HepG2 (cell line): ENCODE results near the gene SLC25A23. TPM values are rescaled to one million over a fixed set of nuclear protein-coding genes. Genes with fewer than 3 reads are reported as not detected.

Experiments used
- ATAC-seq: fragments of 200-7000 bp; cut with Tn5 transposase; 3 replicates; pipeline ENCODE4 v1.9.1; 2020; ENCODE audit warnings: mild to moderate bottlenecking, moderate library complexity
- BruUV-seq: library from RNA; stranded (reverse); fragments of 400-500 nt; replicated peaks from 2 replicates; lab custom pipeline; 2021; lab: Mats Ljungman, UMichigan
- CTCF ChIA-PET: fragments of 300-600 bp; formaldehyde crosslinking; extraction: SDS; loops from one replicate; lab custom pipeline; 2021; ENCODE audit warnings: low total read pairs, inconsistent platforms, low intra/inter-chr PET ratio; lab: Yijun Ruan, JAX
- POLR2A ChIA-PET: fragments of 350-600 bp; sonication (Branson Sonifier 250); formaldehyde crosslinking; loops from one replicate; lab custom pipeline; 2020; ENCODE audit warnings: antibody characterized with exemption, inconsistent platforms; lab: Yijun Ruan, JAX
- DNase-seq: peaks from one replicate; pipeline ENCODE4 v3.0.0-alpha.2; 2015; ENCODE audit warnings: low spot score
- FAIRE-seq: peaks from 3 replicates; lab custom pipeline; 2011; peaks lifted over from hg19 to GRCh38; lab: Jason Lieb, UNC
- H2AFZ ChIP-seq: one replicate; pipeline ENCODE4 v1.6.1; 2011; ENCODE audit warnings: low read length, inconsistent platforms
- H3K27ac ChIP-seq: fragments of 300-600 bp; 3 replicates; pipeline ENCODE4 v1.8.0; 2011; ENCODE audit warnings: mixed run types, mild to moderate bottlenecking, mixed read lengths, low read length, inconsistent platforms; ENCODE audit not compliant: insufficient read depth; ENCODE audit errors: extremely low read length
- H3K27me3 ChIP-seq, 2 experiments: fragments of 200-600 bp in 1 of 2; 2 replicates in 1 of 2; 3 replicates in 1 of 2; pipeline versions ENCODE4 v1.6.0 to v1.8.0; 2011; ENCODE audit warnings: low read length in 2 of 2, mild to moderate bottlenecking in 2 of 2, moderate library complexity in 2 of 2, inconsistent platforms in 1 of 2; ENCODE audit not compliant: insufficient read depth in 2 of 2, control insufficient read depth in 1 of 2
- H3K36me3 ChIP-seq, 2 experiments: fragments of 200-600 bp in 1 of 2; replicated peaks in 1 of 2; 2 replicates in 1 of 2; 3 replicates in 1 of 2; pipeline versions ENCODE4 v1.5.1 to v1.8.0; 2011; ENCODE audit warnings: low read length in 2 of 2, inconsistent platforms in 1 of 2; ENCODE audit not compliant: insufficient read depth in 2 of 2, control insufficient read depth in 1 of 2
- H3K4me1 ChIP-seq: 2 replicates; pipeline ENCODE4 v1.5.1; 2012; ENCODE audit warnings: low read length, inconsistent platforms; ENCODE audit not compliant: insufficient read depth
- H3K4me2 ChIP-seq: 2 replicates; pipeline ENCODE4 v1.6.0; 2011; ENCODE audit warnings: low read depth, low read length, inconsistent platforms
- H3K4me3 ChIP-seq, 3 experiments: fragments of 200-600 bp in 1 of 3; sonication (generic), shearing (Covaris generic) in 1 of 3; replicated peaks in 1 of 3; 2 replicates each; pipeline ENCODE4 v1.5.1; 2011 to 2016; ENCODE audit warnings: low read length in 3 of 3, inconsistent platforms in 2 of 3, low read depth in 2 of 3, mild to moderate bottlenecking in 2 of 3, control low read depth in 1 of 3, mixed read lengths in 1 of 3; ENCODE audit not compliant: insufficient read depth in 1 of 3
- H3K79me2 ChIP-seq: one replicate; pipeline ENCODE4 v1.6.1; 2011; ENCODE audit warnings: low read length, inconsistent platforms; ENCODE audit not compliant: insufficient read depth
- H3K9ac ChIP-seq: 2 replicates; pipeline ENCODE4 v1.6.0; 2011; ENCODE audit warnings: mild to moderate bottlenecking, low read depth, low read length, inconsistent platforms; ENCODE audit not compliant: insufficient read depth
- H3K9me3 ChIP-seq: 2 replicates; pipeline ENCODE4 v1.5.1; 2012; ENCODE audit warnings: mild to moderate bottlenecking, low read length
- H4K20me1 ChIP-seq: 2 replicates; pipeline ENCODE4 v1.6.0; 2011; ENCODE audit warnings: inconsistent platforms, mild to moderate bottlenecking, low read length, moderate library complexity; ENCODE audit not compliant: insufficient read depth
- DZIP1 ChIP-seq: sonication (generic); formaldehyde crosslinking; IDR thresholded peaks from 2 replicates; pipeline ENCODE4 v1.5.0; 2020; ENCODE audit warnings: mild to moderate bottlenecking, missing genetic modification reagents
- SALL2 ChIP-seq: sonication (generic); formaldehyde crosslinking; IDR thresholded peaks from 2 replicates; pipeline ENCODE4 v1.8.1; 2023; ENCODE audit warnings: mild to moderate bottlenecking, missing genetic modification reagents, inconsistent platforms
- ZBTB25 ChIP-seq: IDR thresholded peaks from 2 replicates; pipeline ENCODE4 v1.6.1; 2018; ENCODE audit warnings: missing genetic modification reagents
- ZBTB37 ChIP-seq: sonication (generic); formaldehyde crosslinking; IDR thresholded peaks from 2 replicates; pipeline ENCODE4 v1.4.0; 2020; ENCODE audit warnings: mild to moderate bottlenecking, missing genetic modification reagents
- ZBTB49 ChIP-seq: sonication (generic); formaldehyde crosslinking; IDR thresholded peaks from 2 replicates; pipeline ENCODE4 v1.4.0; 2020; ENCODE audit warnings: missing genetic modification reagents, borderline replicate concordance
- ZNF235 ChIP-seq: sonication (generic); formaldehyde crosslinking; IDR thresholded peaks from 2 replicates; pipeline ENCODE4 v1.8.1; 2023; ENCODE audit warnings: mild to moderate bottlenecking, missing genetic modification reagents, borderline replicate concordance
- ZNF83 ChIP-seq: sonication (generic); formaldehyde crosslinking; IDR thresholded peaks from 2 replicates; pipeline ENCODE4 v1.4.0; 2020; ENCODE audit warnings: missing genetic modification reagents, mild to moderate bottlenecking, borderline replicate concordance
- WGBS: methylation state at CpG from one replicate; pipeline ENCODE4 v1.1.6; 2017; ENCODE audit warnings: low lambda C conversion rate; 5-methylcytosine and 5-hydroxymethylcytosine counted together
- in situ Hi-C: cut with HindIII; loops from 2 replicates; pipeline ENCODE4 v1.10.0; 2017; ENCODE audit warnings: low pct_unique_long_range_greater_than_20kb; ENCODE audit not compliant: extremely low pct_ligation_motif_present
- intact Hi-C: fragments of 100-400 bp; cut with micrococcal nuclease; formaldehyde crosslinking; loops from one replicate; pipeline ENCODE4 v1.10.0; 2022; ENCODE audit not compliant: unreplicated experiment
- polyA plus RNA-seq, 8 experiments: library from polyadenylated mRNA; depleted of rRNA in 3 of 8; stranded (reverse) in 7 of 8; unstranded in 1 of 8; fragments of >200 nt; fragmentation: Illumina TruSeq in 4 of 8; extraction: Trizol in 4 of 8; gene quantifications; 2 replicates each; pipeline versions ENCODE4 v1.2.1 to v1.2.3, GENCODE V29; 2011 to 2016; ENCODE audit warnings: low read depth in 4 of 8, missing spikeins in 1 of 8, mixed read lengths in 1 of 8; ENCODE audit not compliant: insufficient read depth in 1 of 8
- total RNA-seq, 5 experiments: library from RNA; depleted of rRNA; stranded (reverse); fragments of >200 nt; fragmentation: Illumina TruSeq; extraction: Trizol; gene quantifications; 2 replicates each; pipeline ENCODE4 v1.2.3, GENCODE V29; 2016; ENCODE audit warnings: low read depth in 1 of 5

The SLC25A23 gene
- total and polyA plus RNA-seq, 2 of the 13 experiments (the other 11 are each of a cell fraction or from before 2014, with no cell fraction given): 12.4 to 15.2 TPM

DNA sequence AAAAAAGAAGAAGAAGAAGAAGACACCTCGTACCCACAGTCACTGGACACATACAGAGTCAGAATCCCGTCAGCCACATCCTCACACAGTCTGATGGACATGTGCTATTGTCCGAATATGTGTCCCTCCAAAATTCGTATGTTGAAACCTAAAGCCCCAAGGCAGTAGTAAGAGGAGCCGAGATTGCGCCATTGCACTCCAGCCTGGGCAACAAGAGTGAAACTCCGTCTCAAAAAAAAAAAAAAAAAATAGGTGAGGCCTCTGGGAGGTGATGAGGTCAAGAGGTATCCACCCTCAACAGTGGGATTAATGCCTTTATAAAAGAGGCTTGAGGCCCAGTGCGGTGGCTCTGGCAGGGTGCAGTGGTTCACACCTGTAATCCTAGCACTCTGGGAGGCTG, 24.6 kb upstream of the SLC25A23 start (continued):
- TF ChIP-seq ZBTB25 (CRISPR knock-in tag): no peak

DNA sequence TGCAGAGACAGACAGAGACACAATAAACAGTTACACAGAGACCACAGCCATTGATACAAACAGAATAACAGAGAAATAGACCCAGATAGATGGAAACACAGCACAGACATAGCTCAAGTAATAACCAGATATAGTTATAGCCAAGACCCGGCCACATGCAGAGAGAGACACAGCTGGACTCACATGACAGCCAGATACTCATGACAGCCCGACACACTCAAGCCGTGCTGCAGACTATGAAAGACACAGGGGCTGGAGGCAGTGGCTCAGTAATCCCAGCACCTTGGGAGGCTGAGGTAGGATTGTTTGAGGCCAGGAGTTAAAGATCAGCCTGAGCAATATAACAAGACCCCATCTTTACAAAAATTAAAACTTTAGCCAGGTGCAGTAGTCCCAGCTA, 23.6 kb upstream of the SLC25A23 start:
- DNase-seq (no peak), ATAC-seq (no peak), FAIRE-seq (no peak)
- peaks cover 2 to 16% of the 10 kb centered on the region in 2 experiments; a peak in 3 of 5 replicates for H3K27me3 ChIP-seq
- H3K4me2 ChIP-seq: no peak overlapping the region
- H3K36me3 ChIP-seq: no peaks in the 10 kb centered on the region
- CTCF ChIA-PET: no interaction called here
- H2AFZ ChIP-seq: no peak overlapping the region
- no TSS peak for BruUV-seq
- 12% methylated on average over 3 of the region's 3 CpGs for WGBS
- H3K79me2 ChIP-seq: no peaks in the 10 kb centered on the region
- no peak overlapping the region for H3K27ac ChIP-seq
- in situ Hi-C loops (no loop called here), intact Hi-C loops (loop anchor here (10.0 kb wide), 1 partner anchor 382 kb away; no protein-coding TSS in a partner anchor)
- no peaks in the 10 kb centered on the region for H4K20me1 ChIP-seq
- H3K9me3 ChIP-seq: no peaks in the 10 kb centered on the region
- POLR2A ChIA-PET: no interaction called here
- no peak overlapping the region for H3K4me3 ChIP-seq
- H3K4me1 ChIP-seq: peaks cover 18% of the 10 kb centered on the region
- no peak overlapping the region for H3K9ac ChIP-seq
- TF ChIP-seq ZNF235 (CRISPR knock-in tag): no peak
- no peak for TF ChIP-seq DZIP1
- no peak for TF ChIP-seq ZBTB37 (CRISPR knock-in tag)
- no peak for TF ChIP-seq SALL2 (CRISPR knock-in tag)
- no peak for TF ChIP-seq ZNF83 (CRISPR knock-in tag)
- no peak for TF ChIP-seq ZBTB49 (CRISPR knock-in tag)
